ENCODE results near the gene GIMAP8. TPM values are rescaled to one million over a fixed set of nuclear protein-coding genes. Genes with fewer than 3 reads are reported as not detected.

The GIMAP8 gene
- total and polyA plus RNA-seq, 4 donors, result 14.4 to 25.0 (median 22.0) TPM

- Histone ChIP-seq H3K9me3 (ENCODE audit: control insufficient read depth in 4 of 4, insufficient read depth in 3 of 4, low read length in 3 of 4) (no peaks in the 10 kb centered on the region), H3K4me3 (no peak overlapping the region), H3K4me1 (ENCODE audit: control insufficient read depth in 5 of 5, insufficient read depth in 5 of 5, low read length in 5 of 5) (peaks cover 3 to 23% (median 7%) of the 10 kb centered on the region in 5 donors), H3K36me3 (ENCODE audit: control insufficient read depth in 4 of 4, insufficient read depth in 4 of 4, low read length in 4 of 4) (peaks cover 0 to 17% (median 0%) of the 10 kb centered on the region in 4 donors), H3K27ac (ENCODE audit: low read depth in 1 of 2, low read length in 1 of 2) (no peak overlapping the region), H3K27me3 (ENCODE audit: control insufficient read depth in 3 of 3, insufficient read depth in 3 of 3, low read length in 2 of 3) (no peaks in the 10 kb centered on the region), H3K9ac (ENCODE audit: insufficient read depth in 1 of 2, low read length in 2 of 2) (no peak overlapping the region)
- no peak for DNase-seq
- WGBS, 2 donors, result 90 to 93% methylated on average over 22 of the region's 22 CpGs
- TF ChIP-seq, protein P1, sequence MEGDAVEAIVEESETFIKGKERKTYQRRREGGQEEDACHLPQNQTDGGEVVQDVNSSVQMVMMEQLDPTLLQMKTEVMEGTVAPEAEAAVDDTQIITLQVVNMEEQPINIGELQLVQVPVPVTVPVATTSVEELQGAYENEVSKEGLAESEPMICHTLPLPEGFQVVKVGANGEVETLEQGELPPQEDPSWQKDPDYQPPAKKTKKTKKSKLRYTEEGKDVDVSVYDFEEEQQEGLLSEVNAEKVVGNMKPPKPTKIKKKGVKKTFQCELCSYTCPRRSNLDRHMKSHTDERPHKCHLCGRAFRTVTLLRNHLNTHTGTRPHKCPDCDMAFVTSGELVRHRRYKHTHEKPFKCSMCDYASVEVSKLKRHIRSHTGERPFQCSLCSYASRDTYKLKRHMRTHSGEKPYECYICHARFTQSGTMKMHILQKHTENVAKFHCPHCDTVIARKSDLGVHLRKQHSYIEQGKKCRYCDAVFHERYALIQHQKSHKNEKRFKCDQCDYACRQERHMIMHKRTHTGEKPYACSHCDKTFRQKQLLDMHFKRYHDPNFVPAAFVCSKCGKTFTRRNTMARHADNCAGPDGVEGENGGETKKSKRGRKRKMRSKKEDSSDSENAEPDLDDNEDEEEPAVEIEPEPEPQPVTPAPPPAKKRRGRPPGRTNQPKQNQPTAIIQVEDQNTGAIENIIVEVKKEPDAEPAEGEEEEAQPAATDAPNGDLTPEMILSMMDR (IDR thresholded peaks at IDR 0.05; ENCODE audit: control extremely low read depth, extremely low read depth), result no peak
- ATAC-seq (ENCODE audit: insufficient read depth, low FRiP score), result no peak
These were observed 41.8 kb upstream of the GIMAP8 start for GRCh38 chr7:150408393-150409299.

DNA sequence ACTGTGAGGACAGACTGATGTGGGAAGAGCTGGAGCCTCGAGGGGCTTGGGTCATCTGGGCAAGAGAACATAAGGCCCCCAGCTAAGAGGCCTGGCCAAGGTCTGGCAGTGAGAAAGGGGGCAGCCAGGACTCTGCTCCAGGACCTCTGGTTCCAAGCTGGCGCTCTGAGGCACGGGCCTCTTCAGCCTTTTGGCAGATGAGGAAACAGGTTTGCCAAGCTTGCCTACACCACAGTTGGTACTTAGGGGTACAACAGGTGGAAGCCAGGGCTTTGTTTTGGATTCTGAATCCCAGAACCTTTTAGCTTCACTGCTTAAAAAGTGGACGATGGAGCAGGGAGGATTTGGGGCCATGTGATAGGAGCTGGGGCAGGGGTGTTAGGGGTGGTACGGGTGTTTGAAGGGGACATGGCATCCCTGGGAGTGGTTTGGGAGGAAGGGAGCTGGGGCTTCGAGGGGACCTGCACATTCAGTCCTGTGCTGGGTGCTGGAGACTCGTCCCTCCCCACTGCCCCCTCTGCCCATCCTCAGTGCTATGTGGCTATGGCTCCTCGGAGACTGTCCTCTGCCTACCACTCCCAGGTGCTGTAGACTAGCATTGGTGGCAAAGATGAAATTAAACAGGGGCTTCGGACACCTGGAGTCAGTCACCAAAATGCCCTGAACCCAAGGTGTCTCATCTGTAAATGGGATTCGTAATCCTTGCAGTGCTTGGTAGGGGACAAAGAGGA lies 41.0 kb upstream of the GIMAP8 start:
- H3K9me3 ChIP-seq (ENCODE audit: control insufficient read depth in 4 of 4, insufficient read depth in 3 of 4, low read length in 3 of 4), result no peaks in the 10 kb centered on the region
- 87 to 89% methylated on average over 10 of the region's 10 CpGs for WGBS, 2 donors
- H3K9ac ChIP-seq (ENCODE audit: insufficient read depth in 1 of 2, low read length in 2 of 2), result no peak overlapping the region
- ATAC-seq (ENCODE audit: insufficient read depth, low FRiP score), result no peak
- no peak overlapping the region for H3K27ac ChIP-seq (ENCODE audit: low read depth in 1 of 2, low read length in 1 of 2)
- DNase-seq, result no peak
- TF ChIP-seq, protein P1 (IDR thresholded peaks at IDR 0.05; ENCODE audit: control extremely low read depth, extremely low read depth), result no peak
- peaks cover 0 to 17% (median 0%) of the 10 kb centered on the region in 4 donors for H3K36me3 ChIP-seq (ENCODE audit: control insufficient read depth in 4 of 4, insufficient read depth in 4 of 4, low read length in 4 of 4)
- no peaks in the 10 kb centered on the region for H3K27me3 ChIP-seq (ENCODE audit: control insufficient read depth in 3 of 3, insufficient read depth in 3 of 3, low read length in 2 of 3)
- H3K4me1 ChIP-seq (ENCODE audit: control insufficient read depth in 5 of 5, insufficient read depth in 5 of 5, low read length in 5 of 5), result peaks cover under 1 to 15% (median 7%) of the 10 kb centered on the region in 5 donors
- H3K4me3 ChIP-seq, result no peak overlapping the region

DNA sequence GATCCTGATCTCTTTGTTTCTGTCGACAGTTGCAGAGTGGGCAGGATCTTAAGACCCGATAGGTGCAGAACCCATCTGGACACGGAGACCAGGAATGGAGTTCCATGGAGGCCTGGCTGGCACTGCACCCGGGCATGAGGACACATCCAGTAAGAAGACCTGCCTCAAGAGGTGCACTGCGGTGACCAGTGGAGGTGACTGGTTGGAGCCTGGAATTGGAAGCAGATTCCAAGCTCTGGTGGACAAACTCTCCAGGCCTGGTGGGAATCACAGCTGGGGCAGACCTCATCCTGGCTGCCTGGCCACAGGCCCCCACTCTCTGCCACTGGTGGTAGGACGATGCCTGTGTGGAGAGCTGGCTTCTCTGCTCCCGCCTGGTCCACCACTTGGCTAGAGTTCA lies 40.3 kb upstream of the GIMAP8 start:
- Histone ChIP-seq H3K27ac (ENCODE audit: low read depth in 1 of 2, low read length in 1 of 2) (no peak overlapping the region), H3K9me3 (ENCODE audit: control insufficient read depth in 4 of 4, insufficient read depth in 3 of 4, low read length in 3 of 4) (no peaks in the 10 kb centered on the region), H3K36me3 (ENCODE audit: control insufficient read depth in 4 of 4, insufficient read depth in 4 of 4, low read length in 4 of 4) (peaks cover 0 to 17% (median 0%) of the 10 kb centered on the region in 4 donors), H3K4me3 (no peak overlapping the region), H3K9ac (ENCODE audit: insufficient read depth in 1 of 2, low read length in 2 of 2) (no peak overlapping the region), H3K4me1 (ENCODE audit: control insufficient read depth in 5 of 5, insufficient read depth in 5 of 5, low read length in 5 of 5) (peaks cover 0 to 13% (median 7%) of the 10 kb centered on the region in 5 donors), H3K27me3 (ENCODE audit: control insufficient read depth in 3 of 3, insufficient read depth in 3 of 3, low read length in 2 of 3) (no peaks in the 10 kb centered on the region)
- TF ChIP-seq, protein P1 (IDR thresholded peaks at IDR 0.05; ENCODE audit: control extremely low read depth, extremely low read depth), result no peak
- DNase-seq, result no peak
- 92 to 95% methylated on average over 7 of the region's 7 CpGs for WGBS, 2 donors
- no peak for ATAC-seq (ENCODE audit: insufficient read depth, low FRiP score)

Measured in lung (tissue), 12 donors.